22Rv1 (cell line): ENCODE data around the gene MAPK14.

ENCODE experiments used
- H3K27ac ChIP-seq: fragments of 450-650 bp; 2 replicates; pipeline ENCODE4 v1.5.1; 2017
- ZFX ChIP-seq: fragments of 450-650 bp; IDR thresholded peaks from 2 replicates; pipeline ENCODE4 v1.6.1; 2017; ENCODE audit warnings: antibody characterized with exemption, borderline replicate concordance
- TF ChIP-seq, protein P1 (sequence below): fragments of 450-650 bp; IDR thresholded peaks from 2 replicates; pipeline ENCODE4 v1.5.1; 2017; ENCODE audit warnings: mild to moderate bottlenecking

MAPK14 gene

GRCh38 chr6:36052097-36052496 is 24.5 kb downstream of the MAPK14 start:
- TF ChIP-seq ZFX, result no peak
- TF ChIP-seq, protein P1, sequence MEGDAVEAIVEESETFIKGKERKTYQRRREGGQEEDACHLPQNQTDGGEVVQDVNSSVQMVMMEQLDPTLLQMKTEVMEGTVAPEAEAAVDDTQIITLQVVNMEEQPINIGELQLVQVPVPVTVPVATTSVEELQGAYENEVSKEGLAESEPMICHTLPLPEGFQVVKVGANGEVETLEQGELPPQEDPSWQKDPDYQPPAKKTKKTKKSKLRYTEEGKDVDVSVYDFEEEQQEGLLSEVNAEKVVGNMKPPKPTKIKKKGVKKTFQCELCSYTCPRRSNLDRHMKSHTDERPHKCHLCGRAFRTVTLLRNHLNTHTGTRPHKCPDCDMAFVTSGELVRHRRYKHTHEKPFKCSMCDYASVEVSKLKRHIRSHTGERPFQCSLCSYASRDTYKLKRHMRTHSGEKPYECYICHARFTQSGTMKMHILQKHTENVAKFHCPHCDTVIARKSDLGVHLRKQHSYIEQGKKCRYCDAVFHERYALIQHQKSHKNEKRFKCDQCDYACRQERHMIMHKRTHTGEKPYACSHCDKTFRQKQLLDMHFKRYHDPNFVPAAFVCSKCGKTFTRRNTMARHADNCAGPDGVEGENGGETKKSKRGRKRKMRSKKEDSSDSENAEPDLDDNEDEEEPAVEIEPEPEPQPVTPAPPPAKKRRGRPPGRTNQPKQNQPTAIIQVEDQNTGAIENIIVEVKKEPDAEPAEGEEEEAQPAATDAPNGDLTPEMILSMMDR, result no peak
- H3K27ac ChIP-seq, result no peak overlapping the region

- TF ChIP-seq, protein P1, result no peak
- no peak for TF ChIP-seq ZFX
- H3K27ac ChIP-seq, result no peak overlapping the region
These were observed 26.3 kb downstream of the MAPK14 start for GRCh38 chr6:36053878-36054277.

DNA sequence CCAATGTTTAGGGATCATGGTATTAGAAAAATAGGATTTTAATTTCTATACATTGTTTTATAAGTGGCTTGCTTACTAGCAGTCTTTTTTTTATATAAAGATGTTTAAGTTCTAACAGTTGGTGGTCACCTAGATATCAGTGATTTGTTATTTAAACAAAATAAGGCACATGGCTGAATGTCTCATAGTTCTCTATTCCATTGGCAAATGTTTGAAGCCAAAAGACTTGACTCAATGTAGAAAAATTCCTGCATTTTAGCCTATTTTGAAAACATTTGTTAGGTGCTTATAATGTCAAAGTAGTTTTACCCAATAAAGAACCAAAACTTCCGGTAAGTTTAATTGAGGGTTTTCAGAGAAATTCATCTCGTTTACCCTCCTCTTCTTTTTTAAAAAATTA is 26.8 kb downstream of the MAPK14 start:
- TF ChIP-seq, protein P1, result no peak
- no peak for TF ChIP-seq ZFX
- H3K27ac ChIP-seq, result no peak overlapping the region

- TF ChIP-seq, protein P1, result no peak
- no peak for TF ChIP-seq ZFX
- no peak overlapping the region for H3K27ac ChIP-seq
These were observed 27.3 kb downstream of the MAPK14 start for GRCh38 chr6:36054956-36055355.

DNA sequence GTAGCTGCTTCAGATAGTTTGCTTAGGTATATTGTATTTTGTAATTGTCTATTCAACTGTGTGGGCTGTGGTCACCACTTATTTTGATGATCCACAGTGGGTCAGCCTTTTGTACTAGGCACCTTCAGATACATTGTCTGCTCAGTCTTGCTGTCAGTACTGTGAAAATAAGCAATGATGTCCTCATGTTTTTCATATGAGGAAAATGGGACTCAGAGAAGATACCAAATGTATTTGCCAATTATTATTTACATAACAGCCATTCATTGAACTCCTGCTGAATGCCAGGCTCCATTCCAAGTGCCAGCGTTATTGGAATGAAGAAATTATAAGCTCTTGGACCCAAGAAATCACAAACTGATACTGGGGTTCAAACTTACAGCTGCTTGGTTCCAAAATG is 28.6 kb downstream of the MAPK14 start:
- no peak overlapping the region for H3K27ac ChIP-seq
- no peak for TF ChIP-seq ZFX
- TF ChIP-seq, protein P1, result no peak

- TF ChIP-seq, protein P1, result no peak
- no peak for TF ChIP-seq ZFX
- no peak overlapping the region for H3K27ac ChIP-seq
These were observed 33.6 kb downstream of the MAPK14 start for GRCh38 chr6:36061236-36061635.

GRCh38 chr6:36062247-36062646 is 34.6 kb downstream of the MAPK14 start:
- H3K27ac ChIP-seq, result no peak overlapping the region
- TF ChIP-seq, protein P1, result no peak
- TF ChIP-seq ZFX, result no peak
